Measurements from ENCODE around the gene GIPC3.
"Not testable (repeated sequence)": the region's sequence is repeated elsewhere in the genome, so short reads cannot be mapped to it uniquely, and the experiment has no call there.

GIPC3 gene

GRCh38 chr19:3578390-3578789, 6.9 kb upstream of the GIPC3 start:
- DNase-seq, result no peak

GRCh38 chr19:3580156-3580934, 4.9 kb upstream of the GIPC3 start:
- DNase-seq, result no peak

GRCh38 chr19:3581792-3582191, 3.5 kb upstream of the GIPC3 start:
- DNase-seq, result not testable (repeated sequence)

- not testable (repeated sequence) for DNase-seq
Observed at GRCh38 chr19:3584036-3584802, 1.1 kb upstream of the GIPC3 start.

- peak; percentile 80 for DNase-seq
Observed at GRCh38 chr19:3586127-3586626, 899 bp downstream of the GIPC3 start.

GRCh38 chr19:3586707-3587346, 1.5 kb downstream of the GIPC3 start:
- DNase-seq, result no peak

GRCh38 chr19:3589439-3589838, 4.2 kb downstream of the GIPC3 start:
- DNase-seq, result no peak

GRCh38 chr19:3589949-3590348, 4.7 kb downstream of the GIPC3 start:
- DNase-seq, result no peak

- no peak for DNase-seq
Observed at GRCh38 chr19:3590991-3591659, 5.8 kb downstream of the GIPC3 start.

- DNase-seq, result no peak
Observed at GRCh38 chr19:3591876-3592613, 6.8 kb downstream of the GIPC3 start.

- no peak for DNase-seq
Observed at GRCh38 chr19:3593156-3593555, 7.9 kb downstream of the GIPC3 start.

- no peak for DNase-seq
Observed at GRCh38 chr19:3595521-3596061, 10.3 kb downstream of the GIPC3 start.

- DNase-seq, result no peak
Observed at GRCh38 chr19:3599776-3600187, 14.5 kb downstream of the GIPC3 start.

- DNase-seq, result no peak
Observed at GRCh38 chr19:3601021-3601420, 15.7 kb downstream of the GIPC3 start.

- peak; percentile 47 for DNase-seq
Observed at GRCh38 chr19:3603121-3603811, 18.0 kb downstream of the GIPC3 start.

- DNase-seq, result no peak
Observed at GRCh38 chr19:3604227-3604986, 19.1 kb downstream of the GIPC3 start.

- DNase-seq, result peak; percentile 67
Observed at GRCh38 chr19:3604987-3605343, 19.7 kb downstream of the GIPC3 start.

GRCh38 chr19:3605361-3605760, 20.1 kb downstream of the GIPC3 start:
- no peak for DNase-seq

GRCh38 chr19:3605770-3606169, 20.5 kb downstream of the GIPC3 start:
- DNase-seq, result no peak

GRCh38 chr19:3606174-3606689, 21.0 kb downstream of the GIPC3 start:
- DNase-seq, result peak; percentile 73

All from activated CD8-positive, alpha-beta memory T cell treated with anti-CD3 and anti-CD28 coated beads, Interleukin-2, amount 50 U/mL, for 48 hours (primary cell).